AG09319 (cell line): ENCODE data around the gene ASCL4.

ENCODE experiments used
- DNase-seq: peaks from one replicate; pipeline ENCODE4 v3.0.0-alpha.2; 2010; ENCODE audit warnings: low read depth; ENCODE audit errors: extremely low read depth
- TF ChIP-seq, protein P1 (sequence below): IDR thresholded peaks from 2 replicates; pipeline ENCODE4 v1.5.1; 2011; ENCODE audit warnings: low read depth, mild to moderate bottlenecking, inconsistent platforms, low read length, moderate library complexity

Gene ASCL4

DNA sequence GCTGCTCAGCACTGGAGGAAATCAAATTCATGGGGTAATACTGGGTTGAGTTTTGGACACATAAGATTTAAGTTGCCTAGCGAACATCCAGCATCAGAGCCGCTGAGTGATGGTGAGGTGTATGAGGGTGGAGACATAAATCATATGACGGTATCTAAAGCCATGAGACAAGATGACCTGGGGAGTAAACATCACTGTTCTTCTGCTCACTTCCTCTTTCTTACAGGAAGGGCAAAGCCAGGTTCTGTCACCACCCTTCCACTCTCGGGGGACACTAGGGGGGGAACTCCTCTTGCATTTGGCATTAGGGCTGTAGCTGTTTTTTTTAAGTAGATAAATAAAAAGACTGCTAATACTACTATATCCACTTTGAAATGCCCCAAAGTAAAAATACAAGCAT is 37.6 kb upstream of the ASCL4 start:
- DNase-seq = no peak
- TF ChIP-seq, protein P1, sequence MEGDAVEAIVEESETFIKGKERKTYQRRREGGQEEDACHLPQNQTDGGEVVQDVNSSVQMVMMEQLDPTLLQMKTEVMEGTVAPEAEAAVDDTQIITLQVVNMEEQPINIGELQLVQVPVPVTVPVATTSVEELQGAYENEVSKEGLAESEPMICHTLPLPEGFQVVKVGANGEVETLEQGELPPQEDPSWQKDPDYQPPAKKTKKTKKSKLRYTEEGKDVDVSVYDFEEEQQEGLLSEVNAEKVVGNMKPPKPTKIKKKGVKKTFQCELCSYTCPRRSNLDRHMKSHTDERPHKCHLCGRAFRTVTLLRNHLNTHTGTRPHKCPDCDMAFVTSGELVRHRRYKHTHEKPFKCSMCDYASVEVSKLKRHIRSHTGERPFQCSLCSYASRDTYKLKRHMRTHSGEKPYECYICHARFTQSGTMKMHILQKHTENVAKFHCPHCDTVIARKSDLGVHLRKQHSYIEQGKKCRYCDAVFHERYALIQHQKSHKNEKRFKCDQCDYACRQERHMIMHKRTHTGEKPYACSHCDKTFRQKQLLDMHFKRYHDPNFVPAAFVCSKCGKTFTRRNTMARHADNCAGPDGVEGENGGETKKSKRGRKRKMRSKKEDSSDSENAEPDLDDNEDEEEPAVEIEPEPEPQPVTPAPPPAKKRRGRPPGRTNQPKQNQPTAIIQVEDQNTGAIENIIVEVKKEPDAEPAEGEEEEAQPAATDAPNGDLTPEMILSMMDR = no peak

DNA sequence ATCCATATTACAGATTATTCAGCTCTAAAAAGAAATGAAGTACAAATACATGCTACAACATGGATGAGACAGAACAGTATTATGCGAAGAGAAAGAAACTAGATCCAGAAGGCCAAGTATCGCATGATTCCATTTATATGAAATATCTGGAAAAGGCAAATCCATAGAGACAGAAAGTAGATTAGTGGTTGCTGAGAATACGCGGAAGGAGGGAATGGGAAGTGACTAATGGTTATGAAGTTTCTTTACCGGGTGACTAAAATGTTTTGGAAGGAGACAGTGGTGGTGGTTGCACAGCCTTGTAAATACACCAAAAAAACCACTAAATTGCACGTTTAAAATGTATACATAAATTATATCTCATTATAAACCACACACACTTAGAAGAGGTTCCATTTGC is 26.0 kb upstream of the ASCL4 start:
- peak; percentile 14 for DNase-seq
- TF ChIP-seq, protein P1 = no peak

- TF ChIP-seq, protein P1 = no peak
- no peak for DNase-seq
These were observed 25.4 kb upstream of the ASCL4 start for GRCh38 chr12:107749083-107749482.

DNA sequence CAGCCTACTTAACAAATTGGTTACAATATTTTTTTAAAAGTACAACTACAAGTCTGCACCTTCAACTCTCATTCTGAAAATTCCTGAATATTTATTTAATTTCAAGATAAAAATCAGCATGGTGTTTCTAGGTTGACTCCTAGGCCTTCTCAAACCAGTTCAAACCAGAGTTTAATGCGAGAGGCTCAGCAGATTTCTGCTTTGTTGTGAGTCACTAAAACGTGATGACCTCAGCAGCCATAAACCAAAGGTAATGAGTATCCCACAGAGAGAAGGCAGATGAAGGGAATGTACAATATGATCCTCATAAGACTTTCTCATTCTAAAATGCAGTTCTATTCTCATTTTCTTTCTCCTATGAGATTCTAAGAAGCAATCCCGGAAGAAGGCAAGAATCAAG is 15.1 kb upstream of the ASCL4 start:
- TF ChIP-seq, protein P1 = no peak
- DNase-seq = peak; percentile 19

DNA sequence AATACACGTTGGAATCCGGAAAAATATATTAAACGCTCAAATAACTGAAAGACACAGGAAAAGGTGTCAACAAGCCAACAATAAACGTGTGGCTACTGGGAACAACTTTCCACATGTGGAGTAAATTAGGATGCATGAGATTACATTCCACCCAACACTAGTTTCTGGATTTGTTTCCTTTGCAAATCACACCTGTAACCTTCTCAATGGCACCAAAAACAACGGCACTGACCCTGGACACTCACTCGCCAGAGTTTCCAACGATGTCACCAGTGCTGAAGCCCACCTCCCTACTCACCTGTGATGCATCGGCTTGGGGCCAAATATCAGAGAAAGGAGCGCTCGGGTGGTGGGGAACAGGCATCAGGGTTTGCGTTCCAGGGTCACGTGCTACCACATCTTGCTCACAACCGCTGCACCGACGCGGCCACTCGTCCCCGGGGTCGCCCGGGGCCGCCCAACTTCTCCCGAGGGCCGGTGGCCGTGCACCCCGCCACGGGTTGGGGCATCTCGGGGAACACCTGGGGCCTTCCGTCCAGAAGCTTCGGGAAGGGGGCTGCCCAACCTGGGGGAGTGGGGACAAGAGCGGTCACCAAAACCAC is 14.2 kb upstream of the ASCL4 start:
- DNase-seq = no peak
- TF ChIP-seq, protein P1 = no peak

GRCh38 chr12:107760809-107761501 is 13.5 kb upstream of the ASCL4 start, which contains the start of gene PRDM4:
Gene PRDM4 (minus strand): TSS chr12:107761137. CDS start chr12:107760515, 622 bp downstream.
- TF ChIP-seq, protein P1 = no peak
- peak; percentile 87 for DNase-seq

GRCh38 chr12:107761502-107761904 is 13.0 kb upstream of the ASCL4 start:
- TF ChIP-seq, protein P1 = no peak
- no peak for DNase-seq
